ENCODE data around the gene ADAMTS9.

The ADAMTS9 gene

DNA sequence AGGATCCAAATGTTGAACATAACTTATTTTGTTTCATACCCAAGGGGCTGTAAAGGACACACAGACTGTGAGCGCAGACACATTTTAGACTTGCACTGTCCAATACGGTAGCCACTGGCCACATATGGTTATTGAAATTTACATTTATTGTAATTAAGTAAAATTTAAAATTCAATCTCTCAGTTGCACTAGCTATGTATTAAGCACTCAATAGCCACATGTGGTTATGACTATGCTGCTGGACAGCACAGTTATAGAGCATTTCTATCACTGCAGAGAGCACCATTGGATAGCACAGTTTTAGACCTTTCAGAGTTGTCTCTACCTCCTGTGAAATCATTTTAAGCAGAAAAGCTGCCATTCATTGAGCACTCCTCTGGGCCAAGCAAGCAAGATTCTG lies 204.3 kb downstream of the ADAMTS9 start:
- TF ChIP-seq, protein P1, sequence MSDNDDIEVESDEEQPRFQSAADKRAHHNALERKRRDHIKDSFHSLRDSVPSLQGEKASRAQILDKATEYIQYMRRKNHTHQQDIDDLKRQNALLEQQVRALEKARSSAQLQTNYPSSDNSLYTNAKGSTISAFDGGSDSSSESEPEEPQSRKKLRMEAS (IDR thresholded peaks at IDR 0.05): no peak
- TF ChIP-seq, protein P2, sequence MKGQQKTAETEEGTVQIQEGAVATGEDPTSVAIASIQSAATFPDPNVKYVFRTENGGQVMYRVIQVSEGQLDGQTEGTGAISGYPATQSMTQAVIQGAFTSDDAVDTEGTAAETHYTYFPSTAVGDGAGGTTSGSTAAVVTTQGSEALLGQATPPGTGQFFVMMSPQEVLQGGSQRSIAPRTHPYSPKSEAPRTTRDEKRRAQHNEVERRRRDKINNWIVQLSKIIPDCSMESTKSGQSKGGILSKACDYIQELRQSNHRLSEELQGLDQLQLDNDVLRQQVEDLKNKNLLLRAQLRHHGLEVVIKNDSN (IDR thresholded peaks at IDR 0.05): no peak
- no peak for TF ChIP-seq NFIC (IDR thresholded peaks at IDR 0.05)
- TF ChIP-seq, protein P3, sequence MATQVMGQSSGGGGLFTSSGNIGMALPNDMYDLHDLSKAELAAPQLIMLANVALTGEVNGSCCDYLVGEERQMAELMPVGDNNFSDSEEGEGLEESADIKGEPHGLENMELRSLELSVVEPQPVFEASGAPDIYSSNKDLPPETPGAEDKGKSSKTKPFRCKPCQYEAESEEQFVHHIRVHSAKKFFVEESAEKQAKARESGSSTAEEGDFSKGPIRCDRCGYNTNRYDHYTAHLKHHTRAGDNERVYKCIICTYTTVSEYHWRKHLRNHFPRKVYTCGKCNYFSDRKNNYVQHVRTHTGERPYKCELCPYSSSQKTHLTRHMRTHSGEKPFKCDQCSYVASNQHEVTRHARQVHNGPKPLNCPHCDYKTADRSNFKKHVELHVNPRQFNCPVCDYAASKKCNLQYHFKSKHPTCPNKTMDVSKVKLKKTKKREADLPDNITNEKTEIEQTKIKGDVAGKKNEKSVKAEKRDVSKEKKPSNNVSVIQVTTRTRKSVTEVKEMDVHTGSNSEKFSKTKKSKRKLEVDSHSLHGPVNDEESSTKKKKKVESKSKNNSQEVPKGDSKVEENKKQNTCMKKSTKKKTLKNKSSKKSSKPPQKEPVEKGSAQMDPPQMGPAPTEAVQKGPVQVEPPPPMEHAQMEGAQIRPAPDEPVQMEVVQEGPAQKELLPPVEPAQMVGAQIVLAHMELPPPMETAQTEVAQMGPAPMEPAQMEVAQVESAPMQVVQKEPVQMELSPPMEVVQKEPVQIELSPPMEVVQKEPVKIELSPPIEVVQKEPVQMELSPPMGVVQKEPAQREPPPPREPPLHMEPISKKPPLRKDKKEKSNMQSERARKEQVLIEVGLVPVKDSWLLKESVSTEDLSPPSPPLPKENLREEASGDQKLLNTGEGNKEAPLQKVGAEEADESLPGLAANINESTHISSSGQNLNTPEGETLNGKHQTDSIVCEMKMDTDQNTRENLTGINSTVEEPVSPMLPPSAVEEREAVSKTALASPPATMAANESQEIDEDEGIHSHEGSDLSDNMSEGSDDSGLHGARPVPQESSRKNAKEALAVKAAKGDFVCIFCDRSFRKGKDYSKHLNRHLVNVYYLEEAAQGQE (IDR thresholded peaks at IDR 0.05; ENCODE audit: low read depth): no peak
- TF ChIP-seq EGR1 (IDR thresholded peaks at IDR 0.05): no peak
- no peak for TF ChIP-seq TCF12 (IDR thresholded peaks at IDR 0.05; ENCODE audit: low read depth)
- TF ChIP-seq EP300 (IDR thresholded peaks at IDR 0.05; ENCODE audit: borderline replicate concordance): no peak
- no peak for TF ChIP-seq ZBTB7A (IDR thresholded peaks at IDR 0.05; ENCODE audit: low read depth)
- TF ChIP-seq RAD21 (IDR thresholded peaks at IDR 0.05; ENCODE audit: low read depth): no peak
- TF ChIP-seq CREB1 (IDR thresholded peaks at IDR 0.05; ENCODE audit: low read depth): no peak
- no peak for TF ChIP-seq CEBPB (IDR thresholded peaks at IDR 0.05)
- no peak for TF ChIP-seq TAF1 (IDR thresholded peaks at IDR 0.05; ENCODE audit: low read depth)
- TF ChIP-seq YY1 (IDR thresholded peaks at IDR 0.05; ENCODE audit: low read depth): no peak
- TF ChIP-seq TEAD4 (IDR thresholded peaks at IDR 0.05): no peak
- TF ChIP-seq FOXM1 (IDR thresholded peaks at IDR 0.05; ENCODE audit: borderline replicate concordance, low read depth): no peak

DNA sequence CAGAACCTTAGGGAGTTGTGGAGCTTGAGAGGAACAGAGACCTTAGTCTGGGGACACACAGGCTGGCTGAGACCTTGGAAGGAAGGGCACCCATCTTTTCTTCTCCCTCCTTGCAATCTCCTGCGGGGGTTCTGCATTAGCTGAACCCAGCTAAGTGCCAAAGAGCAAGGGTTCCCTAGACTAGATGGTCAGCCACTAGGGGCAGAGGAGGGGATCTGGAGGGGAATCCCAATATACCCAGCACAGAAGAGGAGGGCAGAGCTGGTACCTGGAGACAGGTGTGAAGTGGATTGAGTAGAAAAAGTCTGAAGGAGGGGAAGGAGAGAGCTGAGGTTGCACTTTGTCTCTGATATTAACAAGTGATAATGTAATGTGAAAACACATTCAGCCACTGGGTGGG lies 212.8 kb downstream of the ADAMTS9 start:
- TF ChIP-seq EP300 (IDR thresholded peaks at IDR 0.05; ENCODE audit: borderline replicate concordance): no peak
- no peak for TF ChIP-seq TCF12 (IDR thresholded peaks at IDR 0.05; ENCODE audit: low read depth)
- TF ChIP-seq CREB1 (IDR thresholded peaks at IDR 0.05; ENCODE audit: low read depth): no peak
- TF ChIP-seq YY1 (IDR thresholded peaks at IDR 0.05; ENCODE audit: low read depth): no peak
- no peak for TF ChIP-seq ZBTB7A (IDR thresholded peaks at IDR 0.05; ENCODE audit: low read depth)
- TF ChIP-seq TAF1 (IDR thresholded peaks at IDR 0.05; ENCODE audit: low read depth): no peak

DNA sequence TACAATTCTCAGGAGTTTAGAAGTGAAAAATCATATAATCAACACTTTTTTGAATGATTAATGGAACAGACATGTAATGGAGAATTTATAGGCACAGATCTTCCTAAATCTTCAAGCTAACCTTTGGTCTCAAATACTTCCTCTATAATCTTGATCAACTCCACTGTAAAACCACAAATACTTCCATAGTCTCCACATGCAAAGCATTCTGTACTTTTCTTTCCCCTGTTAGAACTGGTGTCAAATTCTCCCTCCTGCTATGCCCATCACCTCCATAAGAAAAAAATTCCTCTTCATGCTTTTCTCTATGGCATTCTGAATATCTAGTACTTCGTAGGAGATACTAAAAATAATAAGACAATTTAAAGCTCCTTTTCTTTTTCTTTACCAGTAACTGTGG lies 214.3 kb downstream of the ADAMTS9 start:
- TF ChIP-seq NFIC (IDR thresholded peaks at IDR 0.05): no peak
- no peak for TF ChIP-seq TEAD4 (IDR thresholded peaks at IDR 0.05)
- TF ChIP-seq CEBPB (IDR thresholded peaks at IDR 0.05): no peak
- TF ChIP-seq TCF12 (IDR thresholded peaks at IDR 0.05; ENCODE audit: low read depth): no peak
- TF ChIP-seq EGR1 (IDR thresholded peaks at IDR 0.05): no peak
- no peak for TF ChIP-seq RAD21 (IDR thresholded peaks at IDR 0.05; ENCODE audit: low read depth)
- TF ChIP-seq YY1 (IDR thresholded peaks at IDR 0.05; ENCODE audit: low read depth): no peak
- TF ChIP-seq, protein P1 (IDR thresholded peaks at IDR 0.05): no peak
- TF ChIP-seq, protein P3 (IDR thresholded peaks at IDR 0.05; ENCODE audit: low read depth): no peak

DNA sequence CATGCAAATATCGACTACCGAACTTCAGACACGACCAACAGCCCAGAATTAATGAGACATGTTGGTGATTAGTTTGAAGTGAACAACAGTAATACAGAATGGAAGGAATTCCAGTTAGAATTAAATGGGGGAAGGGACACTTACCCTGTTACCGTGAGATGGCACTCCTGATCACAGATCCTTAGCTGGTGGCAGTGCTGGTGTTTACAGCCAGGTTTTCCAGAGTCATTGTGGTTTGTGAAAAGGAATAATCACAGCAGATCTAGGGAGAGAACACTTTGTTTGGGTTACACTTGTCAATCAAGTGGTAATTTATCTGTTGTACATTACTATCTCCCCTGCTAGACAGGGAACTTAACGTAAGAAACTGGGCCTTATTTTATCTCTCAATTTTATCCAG lies 217.4 kb downstream of the ADAMTS9 start:
- TF ChIP-seq, protein P1 (IDR thresholded peaks at IDR 0.05): no peak
- no peak for TF ChIP-seq ZBTB7A (IDR thresholded peaks at IDR 0.05; ENCODE audit: low read depth)
- TF ChIP-seq, protein P3 (IDR thresholded peaks at IDR 0.05; ENCODE audit: low read depth): no peak
- TF ChIP-seq TEAD4 (IDR thresholded peaks at IDR 0.05): no peak
- no peak for TF ChIP-seq EP300 (IDR thresholded peaks at IDR 0.05; ENCODE audit: borderline replicate concordance)
- TF ChIP-seq YY1 (IDR thresholded peaks at IDR 0.05; ENCODE audit: low read depth): no peak
- TF ChIP-seq RAD21 (IDR thresholded peaks at IDR 0.05; ENCODE audit: low read depth): no peak
- TF ChIP-seq TAF1 (IDR thresholded peaks at IDR 0.05; ENCODE audit: low read depth): no peak
- TF ChIP-seq FOXM1 (IDR thresholded peaks at IDR 0.05; ENCODE audit: borderline replicate concordance, low read depth): no peak
- TF ChIP-seq NFIC (IDR thresholded peaks at IDR 0.05): no peak
- TF ChIP-seq, protein P2 (IDR thresholded peaks at IDR 0.05): no peak
- TF ChIP-seq CREB1 (IDR thresholded peaks at IDR 0.05; ENCODE audit: low read depth): no peak
- no peak for TF ChIP-seq TCF12 (IDR thresholded peaks at IDR 0.05; ENCODE audit: low read depth)
- TF ChIP-seq CEBPB (IDR thresholded peaks at IDR 0.05): no peak
- no peak for TF ChIP-seq EGR1 (IDR thresholded peaks at IDR 0.05)

All from Ishikawa (cell line).